ENCODE results near the gene TMEM245.

DNA sequence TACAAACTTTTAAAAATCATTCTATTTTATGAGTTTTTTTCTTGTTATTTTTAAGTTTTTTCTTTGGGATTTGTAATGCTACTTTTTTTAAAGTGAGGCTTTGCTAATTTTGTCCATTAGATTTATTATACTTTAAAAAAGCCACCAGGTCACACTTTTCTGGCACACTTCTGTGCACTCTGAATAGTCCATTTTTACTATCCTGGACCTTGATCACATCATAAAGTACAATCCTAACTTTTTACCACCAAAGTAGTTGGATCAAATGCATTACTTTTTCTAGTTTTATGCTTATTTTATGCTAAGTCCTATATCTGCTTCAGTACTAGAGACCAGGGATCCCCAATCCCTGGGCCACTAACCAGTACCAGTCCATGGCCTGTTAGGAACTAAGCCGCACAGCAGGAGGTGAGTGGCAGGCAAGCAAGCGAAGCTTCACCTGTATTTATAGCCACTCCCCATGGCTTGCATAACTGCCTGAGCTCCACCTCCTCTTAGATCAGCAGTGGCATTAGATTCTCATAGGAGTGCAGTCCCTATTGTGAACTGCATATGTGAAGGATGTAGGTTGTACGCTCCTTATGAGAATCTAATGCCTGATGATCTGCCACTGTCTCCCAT is 31.3 kb upstream of the TMEM245 start:
- TF ChIP-seq, protein P1, sequence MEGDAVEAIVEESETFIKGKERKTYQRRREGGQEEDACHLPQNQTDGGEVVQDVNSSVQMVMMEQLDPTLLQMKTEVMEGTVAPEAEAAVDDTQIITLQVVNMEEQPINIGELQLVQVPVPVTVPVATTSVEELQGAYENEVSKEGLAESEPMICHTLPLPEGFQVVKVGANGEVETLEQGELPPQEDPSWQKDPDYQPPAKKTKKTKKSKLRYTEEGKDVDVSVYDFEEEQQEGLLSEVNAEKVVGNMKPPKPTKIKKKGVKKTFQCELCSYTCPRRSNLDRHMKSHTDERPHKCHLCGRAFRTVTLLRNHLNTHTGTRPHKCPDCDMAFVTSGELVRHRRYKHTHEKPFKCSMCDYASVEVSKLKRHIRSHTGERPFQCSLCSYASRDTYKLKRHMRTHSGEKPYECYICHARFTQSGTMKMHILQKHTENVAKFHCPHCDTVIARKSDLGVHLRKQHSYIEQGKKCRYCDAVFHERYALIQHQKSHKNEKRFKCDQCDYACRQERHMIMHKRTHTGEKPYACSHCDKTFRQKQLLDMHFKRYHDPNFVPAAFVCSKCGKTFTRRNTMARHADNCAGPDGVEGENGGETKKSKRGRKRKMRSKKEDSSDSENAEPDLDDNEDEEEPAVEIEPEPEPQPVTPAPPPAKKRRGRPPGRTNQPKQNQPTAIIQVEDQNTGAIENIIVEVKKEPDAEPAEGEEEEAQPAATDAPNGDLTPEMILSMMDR (conservative IDR thresholded peaks at IDR 0.05; ENCODE audit: low read depth, low read length) = no peak
- no peak for TF ChIP-seq EZH2 (IDR thresholded peaks at IDR 0.05; ENCODE audit: borderline replicate concordance, low read depth, low read length, poor library complexity, severe bottlenecking)
